ENCODE results near the gene FGD6. TPM values are rescaled to one million over a fixed set of nuclear protein-coding genes. Genes with fewer than 3 reads are reported as not detected.
"Not testable (repeated sequence)": the region's sequence is repeated elsewhere in the genome, so short reads cannot be mapped to it uniquely, and the experiment has no call there.

FGD6 gene
- total RNA-seq, 1 experiment from 2014 or later = 11.1 TPM

GRCh38 chr12:95241761-95242506, 24.7 kb upstream of the FGD6 start:
- DNase-seq = no peak
- Histone ChIP-seq H3K27me3 (ENCODE audit: control insufficient read depth, insufficient read depth, low read length) (no peaks in the 10 kb centered on the region), H3K36me3 (replicated peaks; ENCODE audit: control insufficient read depth, insufficient read depth, low read length) (0 out of 2 replicates have a peak, but pooled peaks cover 2% of the 10 kb centered on the region), H3K4me3 (ENCODE audit: insufficient read depth, low read depth, low read length) (no peak overlapping the region)

- not testable (repeated sequence) for DNase-seq; H3K27me3 ChIP-seq (ENCODE audit: control insufficient read depth, insufficient read depth, low read length); H3K4me3 ChIP-seq (ENCODE audit: insufficient read depth, low read depth, low read length); H3K36me3 ChIP-seq (replicated peaks; ENCODE audit: control insufficient read depth, insufficient read depth, low read length)
These were observed 23.9 kb upstream of the FGD6 start for GRCh38 chr12:95241138-95241537.

- DNase-seq = no peak
- H3K27me3 ChIP-seq (ENCODE audit: control insufficient read depth, insufficient read depth, low read length) = no peaks in the 10 kb centered on the region
- no peak overlapping the region for H3K4me3 ChIP-seq (ENCODE audit: insufficient read depth, low read depth, low read length)
- H3K36me3 ChIP-seq (replicated peaks; ENCODE audit: control insufficient read depth, insufficient read depth, low read length) = peaks cover 3% of the 10 kb centered on the region
These were observed 23.3 kb upstream of the FGD6 start for GRCh38 chr12:95240556-95240955.

GRCh38 chr12:95239835-95240234, 22.6 kb upstream of the FGD6 start:
- DNase-seq; H3K4me3 ChIP-seq (ENCODE audit: insufficient read depth, low read depth, low read length); H3K27me3 ChIP-seq (ENCODE audit: control insufficient read depth, insufficient read depth, low read length); H3K36me3 ChIP-seq (replicated peaks; ENCODE audit: control insufficient read depth, insufficient read depth, low read length): not testable (repeated sequence)

- DNase-seq = no peak
- Histone ChIP-seq H3K4me3 (ENCODE audit: insufficient read depth, low read depth, low read length) (no peak overlapping the region), H3K27me3 (ENCODE audit: control insufficient read depth, insufficient read depth, low read length) (no peaks in the 10 kb centered on the region), H3K36me3 (replicated peaks; ENCODE audit: control insufficient read depth, insufficient read depth, low read length) (peaks cover 3% of the 10 kb centered on the region)
These were observed 21.9 kb upstream of the FGD6 start for GRCh38 chr12:95239216-95239615.

GRCh38 chr12:95238150-95238549, 20.9 kb upstream of the FGD6 start:
- H3K27me3 ChIP-seq (ENCODE audit: control insufficient read depth, insufficient read depth, low read length) = no peaks in the 10 kb centered on the region

GRCh38 chr12:95237315-95237714, 20.0 kb upstream of the FGD6 start:
- peaks cover 2% of the 10 kb centered on the region for H3K36me3 ChIP-seq (replicated peaks; ENCODE audit: control insufficient read depth, insufficient read depth, low read length)
- no peak for DNase-seq
- H3K4me3 ChIP-seq (ENCODE audit: insufficient read depth, low read depth, low read length) = no peak overlapping the region
- no peaks in the 10 kb centered on the region for H3K27me3 ChIP-seq (ENCODE audit: control insufficient read depth, insufficient read depth, low read length)

More at GRCh38 chr12:95238150-95238549, 20.9 kb upstream of the FGD6 start:
- Histone ChIP-seq H3K4me3 (ENCODE audit: insufficient read depth, low read depth, low read length) (no peak overlapping the region), H3K36me3 (replicated peaks; ENCODE audit: control insufficient read depth, insufficient read depth, low read length) (peaks cover 2% of the 10 kb centered on the region)
- DNase-seq = no peak

- DNase-seq; H3K4me3 ChIP-seq (ENCODE audit: insufficient read depth, low read depth, low read length); H3K36me3 ChIP-seq (replicated peaks; ENCODE audit: control insufficient read depth, insufficient read depth, low read length); H3K27me3 ChIP-seq (ENCODE audit: control insufficient read depth, insufficient read depth, low read length): not testable (repeated sequence)
These were observed 18.4 kb upstream of the FGD6 start for GRCh38 chr12:95235621-95236020.

- H3K27me3 ChIP-seq (ENCODE audit: control insufficient read depth, insufficient read depth, low read length); H3K36me3 ChIP-seq (replicated peaks; ENCODE audit: control insufficient read depth, insufficient read depth, low read length); DNase-seq; H3K4me3 ChIP-seq (ENCODE audit: insufficient read depth, low read depth, low read length): not testable (repeated sequence)
These were observed 16.9 kb upstream of the FGD6 start for GRCh38 chr12:95234187-95234586.

- no peak overlapping the region for H3K4me3 ChIP-seq (ENCODE audit: insufficient read depth, low read depth, low read length)
- no peaks in the 10 kb centered on the region for H3K27me3 ChIP-seq (ENCODE audit: control insufficient read depth, insufficient read depth, low read length)
- DNase-seq = no peak
- peaks cover 1% of the 10 kb centered on the region for H3K36me3 ChIP-seq (replicated peaks; ENCODE audit: control insufficient read depth, insufficient read depth, low read length)
These were observed 13.9 kb upstream of the FGD6 start for GRCh38 chr12:95231190-95231589.

GRCh38 chr12:95230313-95230712, 13.0 kb upstream of the FGD6 start:
- DNase-seq = no peak
- Histone ChIP-seq H3K27me3 (ENCODE audit: control insufficient read depth, insufficient read depth, low read length) (no peaks in the 10 kb centered on the region), H3K4me3 (ENCODE audit: insufficient read depth, low read depth, low read length) (no peak overlapping the region), H3K36me3 (replicated peaks; ENCODE audit: control insufficient read depth, insufficient read depth, low read length) (peaks cover 1% of the 10 kb centered on the region)

GRCh38 chr12:95229636-95230035, 12.4 kb upstream of the FGD6 start:
- Histone ChIP-seq H3K27me3 (ENCODE audit: control insufficient read depth, insufficient read depth, low read length) (no peaks in the 10 kb centered on the region), H3K36me3 (replicated peaks; ENCODE audit: control insufficient read depth, insufficient read depth, low read length) (peaks cover 1% of the 10 kb centered on the region), H3K4me3 (ENCODE audit: insufficient read depth, low read depth, low read length) (no peak overlapping the region)
- no peak for DNase-seq

GRCh38 chr12:95228617-95229016, 11.3 kb upstream of the FGD6 start:
- Histone ChIP-seq H3K36me3 (replicated peaks; ENCODE audit: control insufficient read depth, insufficient read depth, low read length) (peaks cover 4% of the 10 kb centered on the region), H3K27me3 (ENCODE audit: control insufficient read depth, insufficient read depth, low read length) (no peaks in the 10 kb centered on the region), H3K4me3 (ENCODE audit: insufficient read depth, low read depth, low read length) (no peak overlapping the region)
- no peak for DNase-seq

GRCh38 chr12:95227818-95228356, 10.6 kb upstream of the FGD6 start:
- no peaks in the 10 kb centered on the region for H3K27me3 ChIP-seq (ENCODE audit: control insufficient read depth, insufficient read depth, low read length)
- no peak for DNase-seq
- H3K4me3 ChIP-seq (ENCODE audit: insufficient read depth, low read depth, low read length) = no peak overlapping the region
- peaks cover 4% of the 10 kb centered on the region for H3K36me3 ChIP-seq (replicated peaks; ENCODE audit: control insufficient read depth, insufficient read depth, low read length)

GRCh38 chr12:95225645-95226212, 8.5 kb upstream of the FGD6 start:
- H3K36me3 ChIP-seq (replicated peaks; ENCODE audit: control insufficient read depth, insufficient read depth, low read length) = peaks cover 4% of the 10 kb centered on the region
- H3K27me3 ChIP-seq (ENCODE audit: control insufficient read depth, insufficient read depth, low read length) = no peaks in the 10 kb centered on the region
- DNase-seq = no peak
- H3K4me3 ChIP-seq (ENCODE audit: insufficient read depth, low read depth, low read length) = no peak overlapping the region

Measured in H7 (cell line).